HepG2 (cell line): ENCODE data around the gene FAM216A. TPM values are rescaled to one million over a fixed set of nuclear protein-coding genes. Genes with fewer than 3 reads are reported as not detected.

ENCODE experiments used
- ATAC-seq: fragments of 200-7000 bp; cut with Tn5 transposase; 3 replicates; pipeline ENCODE4 v1.9.1; 2020; ENCODE audit warnings: mild to moderate bottlenecking, moderate library complexity
- BruUV-seq: library from RNA; stranded (reverse); fragments of 400-500 nt; replicated peaks from 2 replicates; lab custom pipeline; 2021; lab: Mats Ljungman, UMichigan
- CTCF ChIA-PET: fragments of 300-600 bp; formaldehyde crosslinking; extraction: SDS; loops from one replicate; lab custom pipeline; 2021; ENCODE audit warnings: low total read pairs, inconsistent platforms, low intra/inter-chr PET ratio; lab: Yijun Ruan, JAX
- POLR2A ChIA-PET: fragments of 350-600 bp; sonication (Branson Sonifier 250); formaldehyde crosslinking; loops from one replicate; lab custom pipeline; 2020; ENCODE audit warnings: antibody characterized with exemption, inconsistent platforms; lab: Yijun Ruan, JAX
- DNase-seq: peaks from one replicate; pipeline ENCODE4 v3.0.0-alpha.2; 2015; ENCODE audit warnings: low spot score
- FAIRE-seq: peaks from 3 replicates; lab custom pipeline; 2011; peaks lifted over from hg19 to GRCh38; lab: Jason Lieb, UNC
- H2AFZ ChIP-seq: one replicate; pipeline ENCODE4 v1.6.1; 2011; ENCODE audit warnings: low read length, inconsistent platforms
- H3K27ac ChIP-seq: fragments of 300-600 bp; 3 replicates; pipeline ENCODE4 v1.8.0; 2011; ENCODE audit warnings: mixed run types, mild to moderate bottlenecking, mixed read lengths, low read length, inconsistent platforms; ENCODE audit not compliant: insufficient read depth; ENCODE audit errors: extremely low read length
- H3K27me3 ChIP-seq, 2 experiments: fragments of 200-600 bp in 1 of 2; 2 replicates in 1 of 2; 3 replicates in 1 of 2; pipeline versions ENCODE4 v1.6.0 to v1.8.0; 2011; ENCODE audit warnings: low read length in 2 of 2, mild to moderate bottlenecking in 2 of 2, moderate library complexity in 2 of 2, inconsistent platforms in 1 of 2; ENCODE audit not compliant: insufficient read depth in 2 of 2, control insufficient read depth in 1 of 2
- H3K36me3 ChIP-seq, 2 experiments: fragments of 200-600 bp in 1 of 2; replicated peaks in 1 of 2; 2 replicates in 1 of 2; 3 replicates in 1 of 2; pipeline versions ENCODE4 v1.5.1 to v1.8.0; 2011; ENCODE audit warnings: low read length in 2 of 2, inconsistent platforms in 1 of 2; ENCODE audit not compliant: insufficient read depth in 2 of 2, control insufficient read depth in 1 of 2
- H3K4me1 ChIP-seq: 2 replicates; pipeline ENCODE4 v1.5.1; 2012; ENCODE audit warnings: low read length, inconsistent platforms; ENCODE audit not compliant: insufficient read depth
- H3K4me2 ChIP-seq: 2 replicates; pipeline ENCODE4 v1.6.0; 2011; ENCODE audit warnings: low read depth, low read length, inconsistent platforms
- H3K4me3 ChIP-seq, 3 experiments: fragments of 200-600 bp in 1 of 3; sonication (generic), shearing (Covaris generic) in 1 of 3; replicated peaks in 1 of 3; 2 replicates each; pipeline ENCODE4 v1.5.1; 2011 to 2016; ENCODE audit warnings: low read length in 3 of 3, inconsistent platforms in 2 of 3, low read depth in 2 of 3, mild to moderate bottlenecking in 2 of 3, control low read depth in 1 of 3, mixed read lengths in 1 of 3; ENCODE audit not compliant: insufficient read depth in 1 of 3
- H3K79me2 ChIP-seq: one replicate; pipeline ENCODE4 v1.6.1; 2011; ENCODE audit warnings: low read length, inconsistent platforms; ENCODE audit not compliant: insufficient read depth
- H3K9ac ChIP-seq: 2 replicates; pipeline ENCODE4 v1.6.0; 2011; ENCODE audit warnings: mild to moderate bottlenecking, low read depth, low read length, inconsistent platforms; ENCODE audit not compliant: insufficient read depth
- H3K9me3 ChIP-seq: 2 replicates; pipeline ENCODE4 v1.5.1; 2012; ENCODE audit warnings: mild to moderate bottlenecking, low read length
- H4K20me1 ChIP-seq: 2 replicates; pipeline ENCODE4 v1.6.0; 2011; ENCODE audit warnings: inconsistent platforms, mild to moderate bottlenecking, low read length, moderate library complexity; ENCODE audit not compliant: insufficient read depth
- CEBPB ChIP-seq: IDR thresholded peaks from 2 replicates; pipeline ENCODE4 v1.6.1; 2011; ENCODE audit warnings: low read depth, low read length, improper control_type of control experiment, borderline replicate concordance
- FOSL1 ChIP-seq: sonication (generic); formaldehyde crosslinking; IDR thresholded peaks from 2 replicates; pipeline ENCODE4 v1.9.0; 2021; ENCODE audit warnings: missing genetic modification reagents, borderline replicate concordance
- GATAD1 ChIP-seq: IDR thresholded peaks from 2 replicates; pipeline ENCODE4 v1.6.1; 2016; ENCODE audit warnings: missing genetic modification reagents, missing compliant biosample characterization
- HNRNPK ChIP-seq: fragments of 200-400 bp; formaldehyde crosslinking; IDR thresholded peaks from 2 replicates; pipeline ENCODE4 v1.6.1; 2018; ENCODE audit warnings: low read length, low read depth, moderate library complexity, mild to moderate bottlenecking; ENCODE audit not compliant: poor library complexity, severe bottlenecking
- ISX ChIP-seq: sonication (generic); formaldehyde crosslinking; conservative IDR thresholded peaks from 2 replicates; pipeline ENCODE4 v1.5.0; 2020; ENCODE audit warnings: missing genetic modification reagents
- JUN ChIP-seq: sonication (generic); formaldehyde crosslinking; IDR thresholded peaks from 2 replicates; pipeline ENCODE4 v1.4.0; 2020; ENCODE audit warnings: mild to moderate bottlenecking, missing genetic modification reagents
- KDM6A ChIP-seq: IDR thresholded peaks from 2 replicates; pipeline ENCODE4 v1.6.1; 2016; ENCODE audit warnings: low read depth
- MLLT10 ChIP-seq: sonication (generic); formaldehyde crosslinking; IDR thresholded peaks from 2 replicates; pipeline ENCODE4 v1.4.0; 2020; ENCODE audit warnings: missing genetic modification reagents
- SMAD1 ChIP-seq: sonication (generic); formaldehyde crosslinking; IDR thresholded peaks from 2 replicates; pipeline ENCODE4 v1.4.0; 2020; ENCODE audit warnings: missing genetic modification reagents, low read depth, mild to moderate bottlenecking, borderline replicate concordance
- TRIM24 ChIP-seq: sonication (generic); formaldehyde crosslinking; IDR thresholded peaks from 2 replicates; pipeline ENCODE4 v1.8.0; 2022; ENCODE audit warnings: mild to moderate bottlenecking, missing genetic modification reagents
- ZNF101 ChIP-seq: sonication (generic); formaldehyde crosslinking; IDR thresholded peaks from 2 replicates; pipeline ENCODE4 v1.4.0; 2020; ENCODE audit warnings: mild to moderate bottlenecking, low read depth, missing genetic modification reagents, borderline replicate concordance
- ZNF652 ChIP-seq: IDR thresholded peaks from 2 replicates; pipeline ENCODE4 v1.6.1; 2016; ENCODE audit warnings: low read depth, borderline replicate concordance
- WGBS: methylation state at CpG from one replicate; pipeline ENCODE4 v1.1.6; 2017; ENCODE audit warnings: low lambda C conversion rate; 5-methylcytosine and 5-hydroxymethylcytosine counted together
- in situ Hi-C: cut with HindIII; loops from 2 replicates; pipeline ENCODE4 v1.10.0; 2017; ENCODE audit warnings: low pct_unique_long_range_greater_than_20kb; ENCODE audit not compliant: extremely low pct_ligation_motif_present
- intact Hi-C: fragments of 100-400 bp; cut with micrococcal nuclease; formaldehyde crosslinking; loops from one replicate; pipeline ENCODE4 v1.10.0; 2022; ENCODE audit not compliant: unreplicated experiment
- polyA plus RNA-seq, 8 experiments: library from polyadenylated mRNA; depleted of rRNA in 3 of 8; stranded (reverse) in 7 of 8; unstranded in 1 of 8; fragments of >200 nt; fragmentation: Illumina TruSeq in 4 of 8; extraction: Trizol in 4 of 8; gene quantifications; 2 replicates each; pipeline versions ENCODE4 v1.2.1 to v1.2.3, GENCODE V29; 2011 to 2016; ENCODE audit warnings: low read depth in 4 of 8, missing spikeins in 1 of 8, mixed read lengths in 1 of 8; ENCODE audit not compliant: insufficient read depth in 1 of 8
- total RNA-seq, 5 experiments: library from RNA; depleted of rRNA; stranded (reverse); fragments of >200 nt; fragmentation: Illumina TruSeq; extraction: Trizol; gene quantifications; 2 replicates each; pipeline ENCODE4 v1.2.3, GENCODE V29; 2016; ENCODE audit warnings: low read depth in 1 of 5
- TF ChIP-seq, protein P1 (sequence below): sonication (generic); formaldehyde crosslinking; IDR thresholded peaks from 2 replicates; pipeline ENCODE4 v1.4.0; 2020; ENCODE audit warnings: missing genetic modification reagents, mild to moderate bottlenecking, borderline replicate concordance
- TF ChIP-seq, protein P2 (sequence below): sonication (generic); formaldehyde crosslinking; IDR thresholded peaks from 2 replicates; pipeline ENCODE4 v1.5.1; 2020; ENCODE audit warnings: mild to moderate bottlenecking, missing genetic modification reagents
- TF ChIP-seq, protein P3 (sequence below): sonication (generic); formaldehyde crosslinking; conservative IDR thresholded peaks from 2 replicates; pipeline ENCODE4 v1.8.1; 2023; ENCODE audit warnings: missing genetic modification reagents
- TF ChIP-seq, protein P4 (sequence below): IDR thresholded peaks from 2 replicates; pipeline ENCODE4 v1.6.1; 2018; ENCODE audit warnings: missing genetic modification reagents, mild to moderate bottlenecking, missing compliant biosample characterization

Gene FAM216A
- total and polyA plus RNA-seq, 2 of the 13 experiments (the other 11 are each of a cell fraction or from before 2014, with no cell fraction given), result 20.3 to 31.2 TPM

DNA sequence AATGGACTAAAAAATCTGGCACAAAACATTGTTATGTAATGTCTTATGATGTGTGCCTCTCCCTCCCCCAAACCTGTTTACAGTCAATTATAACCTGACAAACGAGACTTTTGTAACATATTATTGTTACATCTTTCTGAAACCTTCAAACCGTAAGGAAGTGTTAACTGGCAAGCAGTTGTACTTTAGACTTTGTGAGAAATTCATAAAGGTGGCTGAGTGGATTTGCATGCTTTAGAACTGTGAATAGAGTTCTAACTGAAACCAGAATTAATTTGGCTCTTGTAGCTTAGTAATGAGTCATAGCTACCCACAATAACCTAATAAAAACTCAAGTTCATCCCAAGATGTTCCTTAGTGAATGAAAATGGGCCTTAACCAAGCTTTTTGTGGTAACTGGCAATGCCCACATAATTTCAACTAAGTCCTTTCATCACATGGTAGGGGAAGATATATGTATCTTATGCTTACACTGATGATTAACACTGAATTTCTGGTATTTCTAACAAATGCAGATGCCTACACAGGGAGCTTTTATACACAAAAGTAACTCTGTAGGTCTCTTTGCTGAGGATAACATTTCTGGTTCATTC lies 63.2 kb downstream of the FAM216A start:
- no peak overlapping the region for H3K4me2 ChIP-seq
- FAIRE-seq, result no peak
- CTCF ChIA-PET, result no interaction called here
- TF ChIP-seq FOSL1 (CRISPR knock-in tag) (no peak), HNRNPK (no peak), CEBPB (no peak), TRIM24 (CRISPR knock-in tag) (no peak), KDM6A (no peak), ISX (no peak), ZNF101 (CRISPR knock-in tag) (no peak), SMAD1 (CRISPR knock-in tag) (no peak), GATAD1 (no peak), JUN (no peak), ZNF652 (no peak), MLLT10 (CRISPR knock-in tag) (no peak)
- TF ChIP-seq, protein P1, sequence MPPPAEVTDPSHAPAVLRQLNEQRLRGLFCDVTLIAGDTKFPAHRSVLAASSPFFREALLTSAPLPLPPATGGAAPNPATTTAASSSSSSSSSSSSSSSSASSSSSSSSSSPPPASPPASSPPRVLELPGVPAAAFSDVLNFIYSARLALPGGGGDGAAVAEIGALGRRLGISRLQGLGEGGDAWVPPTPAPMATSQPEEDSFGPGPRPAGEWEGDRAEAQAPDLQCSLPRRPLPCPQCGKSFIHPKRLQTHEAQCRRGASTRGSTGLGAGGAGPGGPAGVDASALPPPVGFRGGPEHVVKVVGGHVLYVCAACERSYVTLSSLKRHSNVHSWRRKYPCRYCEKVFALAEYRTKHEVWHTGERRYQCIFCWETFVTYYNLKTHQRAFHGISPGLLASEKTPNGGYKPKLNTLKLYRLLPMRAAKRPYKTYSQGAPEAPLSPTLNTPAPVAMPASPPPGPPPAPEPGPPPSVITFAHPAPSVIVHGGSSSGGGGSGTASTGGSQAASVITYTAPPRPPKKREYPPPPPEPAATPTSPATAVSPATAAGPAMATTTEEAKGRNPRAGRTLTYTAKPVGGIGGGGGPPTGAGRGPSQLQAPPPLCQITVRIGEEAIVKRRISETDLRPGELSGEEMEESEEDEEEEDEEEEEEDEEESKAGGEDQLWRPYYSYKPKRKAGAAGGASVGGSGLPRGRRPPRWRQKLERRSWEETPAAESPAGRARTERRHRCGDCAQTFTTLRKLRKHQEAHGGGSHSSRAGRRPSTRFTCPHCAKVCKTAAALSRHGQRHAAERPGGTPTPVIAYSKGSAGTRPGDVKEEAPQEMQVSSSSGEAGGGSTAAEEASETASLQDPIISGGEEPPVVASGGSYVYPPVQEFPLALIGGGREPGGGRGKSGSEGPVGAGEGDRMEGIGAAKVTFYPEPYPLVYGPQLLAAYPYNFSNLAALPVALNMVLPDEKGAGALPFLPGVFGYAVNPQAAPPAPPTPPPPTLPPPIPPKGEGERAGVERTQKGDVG, result no peak
- TF ChIP-seq, protein P2, sequence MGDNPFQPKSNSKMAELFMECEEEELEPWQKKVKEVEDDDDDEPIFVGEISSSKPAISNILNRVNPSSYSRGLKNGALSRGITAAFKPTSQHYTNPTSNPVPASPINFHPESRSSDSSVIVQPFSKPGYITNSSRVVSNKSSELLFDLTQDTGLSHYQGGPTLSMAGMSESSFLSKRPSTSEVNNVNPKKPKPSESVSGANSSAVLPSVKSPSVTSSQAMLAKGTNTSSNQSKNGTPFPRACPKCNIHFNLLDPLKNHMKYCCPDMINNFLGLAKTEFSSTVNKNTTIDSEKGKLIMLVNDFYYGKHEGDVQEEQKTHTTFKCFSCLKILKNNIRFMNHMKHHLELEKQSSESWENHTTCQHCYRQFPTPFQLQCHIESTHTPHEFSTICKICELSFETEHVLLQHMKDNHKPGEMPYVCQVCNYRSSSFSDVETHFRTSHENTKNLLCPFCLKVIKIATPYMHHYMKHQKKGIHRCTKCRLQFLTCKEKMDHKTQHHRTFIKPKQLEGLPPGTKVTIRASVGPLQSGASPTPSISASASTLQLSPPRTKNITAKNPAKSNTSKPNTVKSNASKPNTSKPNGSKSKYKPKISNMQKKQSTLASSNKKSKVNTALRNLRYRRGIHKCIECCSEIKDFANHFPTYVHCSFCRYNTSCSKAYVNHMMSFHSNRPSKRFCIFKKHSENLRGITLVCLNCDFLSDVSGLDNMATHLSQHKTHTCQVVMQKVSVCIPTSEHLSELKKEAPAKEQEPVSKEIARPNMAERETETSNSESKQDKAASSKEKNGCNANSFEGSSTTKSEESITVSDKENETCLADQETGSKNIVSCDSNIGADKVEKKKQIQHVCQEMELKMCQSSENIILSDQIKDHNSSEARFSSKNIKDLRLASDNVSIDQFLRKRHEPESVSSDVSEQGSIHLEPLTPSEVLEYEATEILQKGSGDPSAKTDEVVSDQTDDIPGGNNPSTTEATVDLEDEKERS (CRISPR knock-in tag), result no peak
- TF ChIP-seq, protein P3, sequence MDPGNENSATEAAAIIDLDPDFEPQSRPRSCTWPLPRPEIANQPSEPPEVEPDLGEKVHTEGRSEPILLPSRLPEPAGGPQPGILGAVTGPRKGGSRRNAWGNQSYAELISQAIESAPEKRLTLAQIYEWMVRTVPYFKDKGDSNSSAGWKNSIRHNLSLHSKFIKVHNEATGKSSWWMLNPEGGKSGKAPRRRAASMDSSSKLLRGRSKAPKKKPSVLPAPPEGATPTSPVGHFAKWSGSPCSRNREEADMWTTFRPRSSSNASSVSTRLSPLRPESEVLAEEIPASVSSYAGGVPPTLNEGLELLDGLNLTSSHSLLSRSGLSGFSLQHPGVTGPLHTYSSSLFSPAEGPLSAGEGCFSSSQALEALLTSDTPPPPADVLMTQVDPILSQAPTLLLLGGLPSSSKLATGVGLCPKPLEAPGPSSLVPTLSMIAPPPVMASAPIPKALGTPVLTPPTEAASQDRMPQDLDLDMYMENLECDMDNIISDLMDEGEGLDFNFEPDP (CRISPR knock-in tag), result no peak
- TF ChIP-seq, protein P4, sequence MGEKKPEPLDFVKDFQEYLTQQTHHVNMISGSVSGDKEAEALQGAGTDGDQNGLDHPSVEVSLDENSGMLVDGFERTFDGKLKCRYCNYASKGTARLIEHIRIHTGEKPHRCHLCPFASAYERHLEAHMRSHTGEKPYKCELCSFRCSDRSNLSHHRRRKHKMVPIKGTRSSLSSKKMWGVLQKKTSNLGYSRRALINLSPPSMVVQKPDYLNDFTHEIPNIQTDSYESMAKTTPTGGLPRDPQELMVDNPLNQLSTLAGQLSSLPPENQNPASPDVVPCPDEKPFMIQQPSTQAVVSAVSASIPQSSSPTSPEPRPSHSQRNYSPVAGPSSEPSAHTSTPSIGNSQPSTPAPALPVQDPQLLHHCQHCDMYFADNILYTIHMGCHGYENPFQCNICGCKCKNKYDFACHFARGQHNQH (CRISPR knock-in tag), result no peak

More for the DNA sequence above, 63.2 kb downstream of the FAM216A start:
- Histone ChIP-seq H3K36me3 (peaks cover 5 to 13% of the 10 kb centered on the region in 2 experiments; a peak in 4 of 5 replicates), H3K9ac (no peak overlapping the region), H3K4me1 (peaks cover 17% of the 10 kb centered on the region), H3K4me3 (no peak overlapping the region), H2AFZ (no peak overlapping the region), H4K20me1 (no peaks in the 10 kb centered on the region), H3K9me3 (no peaks in the 10 kb centered on the region), H3K79me2 (no peaks in the 10 kb centered on the region), H3K27ac (no peak overlapping the region), H3K27me3 (no peaks in the 10 kb centered on the region)
- in situ Hi-C loops, result no loop called here
- intact Hi-C loops, result no loop called here
- WGBS, result 95% methylated on average over 2 of the region's 2 CpGs
- BruUV-seq, result no TSS peak
- no peak for DNase-seq
- no peak for ATAC-seq
- POLR2A ChIA-PET, result no interaction called here
